Measurements from ENCODE around the gene ABCF1.

Gene ABCF1

GRCh38 chr6:30560930-30561329 is 10.3 kb upstream of the ABCF1 start:
- DNase-seq: no peak

- DNase-seq: no peak
Observed at GRCh38 chr6:30562470-30563425, 8.5 kb upstream of the ABCF1 start.

GRCh38 chr6:30564114-30564513 is 7.1 kb upstream of the ABCF1 start:
- DNase-seq: no peak

- DNase-seq: no peak
Observed at GRCh38 chr6:30565772-30566171, 5.5 kb upstream of the ABCF1 start.

GRCh38 chr6:30568245-30568644 is 3.0 kb upstream of the ABCF1 start:
- DNase-seq: no peak

- no peak for DNase-seq
Observed at GRCh38 chr6:30570263-30570662, 979 bp upstream of the ABCF1 start.

GRCh38 chr6:30570740-30571074 is 535 bp upstream of the ABCF1 start:
- DNase-seq: no peak

- no peak for DNase-seq
Observed at GRCh38 chr6:30571762-30572082, 480 bp downstream of the ABCF1 start.

- no peak for DNase-seq
Observed at GRCh38 chr6:30572148-30572547, 906 bp downstream of the ABCF1 start.

- DNase-seq: no peak
Observed at GRCh38 chr6:30573113-30573512, 1.9 kb downstream of the ABCF1 start.

- DNase-seq: no peak
Observed at GRCh38 chr6:30578051-30578450, 6.8 kb downstream of the ABCF1 start.

- no peak for DNase-seq
Observed at GRCh38 chr6:30583921-30584320, 12.7 kb downstream of the ABCF1 start.

- no peak for DNase-seq
Observed at GRCh38 chr6:30589754-30590358, 18.6 kb downstream of the ABCF1 start.

GRCh38 chr6:30590509-30590908 is 19.3 kb downstream of the ABCF1 start:
- DNase-seq: no peak

GRCh38 chr6:30591008-30591407 is 19.8 kb downstream of the ABCF1 start:
- DNase-seq: no peak

GRCh38 chr6:30592287-30592686 is 21.0 kb downstream of the ABCF1 start:
- DNase-seq: no peak

GRCh38 chr6:30597315-30598144 is 26.3 kb downstream of the ABCF1 start:
- peak; percentile 65 to 71 for DNase-seq

- no peak for DNase-seq
Observed at GRCh38 chr6:30598912-30599624, 27.8 kb downstream of the ABCF1 start.

- DNase-seq: no peak
Observed at GRCh38 chr6:30599625-30600324, 28.5 kb downstream of the ABCF1 start.

- no peak for DNase-seq
Observed at GRCh38 chr6:30600451-30600961, 29.3 kb downstream of the ABCF1 start.

- DNase-seq: no peak
Observed at GRCh38 chr6:30601436-30601814, 30.2 kb downstream of the ABCF1 start.
